ENCODE data around the gene SLC36A3. TPM values are rescaled to one million over a fixed set of nuclear protein-coding genes. Genes with fewer than 3 reads are reported as not detected.
A peak's percentile ranks its signal among the peaks of the same experiment; 100 is the strongest.
"Not testable (repeated sequence)": the region's sequence is repeated elsewhere in the genome, so short reads cannot be mapped to it uniquely, and the experiment has no call there.

Gene SLC36A3
- polyA plus RNA-seq, 1 donor: not detected

DNA sequence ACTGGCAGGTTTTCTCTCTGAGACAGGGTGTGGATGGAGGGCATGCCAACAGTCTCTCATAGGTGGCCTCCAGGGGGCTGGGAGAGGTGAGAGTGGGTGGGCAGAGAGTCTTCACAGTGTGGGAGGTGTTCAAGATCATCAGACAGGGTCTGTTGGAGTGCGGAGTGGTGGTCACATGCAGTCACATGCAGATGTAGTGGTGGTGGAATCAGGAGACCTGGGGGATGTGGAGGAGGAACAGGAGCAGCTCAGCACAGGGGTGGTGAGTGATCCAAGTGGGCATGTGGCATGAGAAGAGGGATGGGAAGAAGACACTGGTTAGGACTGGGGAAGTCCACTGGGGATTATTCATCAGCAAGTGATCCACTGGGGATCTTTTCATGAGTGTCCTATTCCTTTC is 44.8 kb downstream of the SLC36A3 start:
- no peak for DNase-seq

DNA sequence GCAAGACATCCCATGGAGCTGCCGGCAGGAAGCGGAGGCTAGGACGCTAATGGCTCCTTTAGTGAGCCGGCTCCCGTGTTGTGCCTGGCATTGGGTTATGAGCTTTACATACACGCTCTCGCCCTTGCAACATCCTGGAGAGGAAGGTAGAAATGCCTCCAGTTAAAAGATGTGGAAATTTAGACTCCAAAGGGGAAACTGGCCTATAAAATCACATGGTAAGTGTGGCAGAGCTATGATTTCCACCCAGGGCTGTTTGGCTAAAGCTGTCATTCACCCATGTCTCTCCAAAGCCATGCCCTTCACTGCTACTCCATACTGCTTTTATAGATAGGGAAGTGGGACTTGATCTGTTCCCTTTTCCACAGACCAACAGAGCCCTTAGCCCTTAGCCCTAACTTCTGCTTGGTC is 45.4 kb downstream of the SLC36A3 start:
- no peak for DNase-seq

DNA sequence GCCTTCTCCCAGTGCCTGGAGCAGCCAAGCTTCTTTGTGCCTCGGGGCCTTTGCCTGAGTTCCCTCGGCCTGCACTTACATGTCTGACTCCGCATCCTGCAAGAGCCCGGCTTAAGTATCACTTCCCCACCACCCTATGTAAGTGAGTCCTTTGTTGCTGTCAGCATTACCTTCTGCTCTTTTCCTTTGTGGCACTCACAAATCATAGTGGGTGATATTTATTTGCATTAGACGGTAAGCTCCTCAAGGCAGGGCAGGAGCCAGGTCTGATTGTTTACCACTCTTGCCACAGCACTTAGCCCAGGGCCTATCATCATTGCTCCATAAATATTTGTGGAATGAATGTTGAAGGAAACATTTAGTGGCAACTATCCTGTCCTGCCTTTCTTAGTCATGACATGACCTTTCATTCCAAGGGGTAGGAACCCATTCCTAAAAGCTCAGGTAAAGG is 45.8 kb downstream of the SLC36A3 start:
- no peak for DNase-seq

DNA sequence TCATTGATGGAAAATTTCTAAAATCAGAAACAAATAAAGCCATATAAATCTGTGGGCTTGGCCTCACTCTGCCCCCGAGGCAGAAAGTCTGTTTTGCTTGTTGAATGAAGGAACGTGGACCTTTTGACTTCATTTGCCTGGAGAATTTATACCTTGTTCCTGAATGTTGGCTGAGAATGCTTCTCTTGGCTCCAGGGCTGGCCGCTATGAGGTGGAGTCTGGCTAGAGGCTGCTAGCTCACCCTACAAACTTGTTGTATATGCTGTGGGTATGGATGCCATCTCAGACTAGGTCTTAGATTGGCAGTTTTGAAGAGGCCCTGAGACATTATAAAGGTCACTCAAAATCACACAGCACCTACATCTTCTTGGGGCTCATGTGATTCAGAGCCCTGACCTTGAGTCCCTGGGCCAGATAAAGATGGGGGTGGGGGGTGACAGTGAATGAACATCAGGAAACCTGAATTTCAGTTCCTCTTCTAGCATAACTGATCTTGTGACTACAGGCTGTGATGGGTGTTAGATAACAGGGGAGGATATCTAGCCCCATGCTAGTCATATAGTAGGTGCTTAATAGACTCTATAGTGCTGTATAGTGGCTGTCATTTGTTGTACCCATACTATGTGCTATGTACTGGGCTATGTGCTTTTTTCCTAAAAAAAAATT is 47.8 kb downstream of the SLC36A3 start:
- no peak for DNase-seq

DNA sequence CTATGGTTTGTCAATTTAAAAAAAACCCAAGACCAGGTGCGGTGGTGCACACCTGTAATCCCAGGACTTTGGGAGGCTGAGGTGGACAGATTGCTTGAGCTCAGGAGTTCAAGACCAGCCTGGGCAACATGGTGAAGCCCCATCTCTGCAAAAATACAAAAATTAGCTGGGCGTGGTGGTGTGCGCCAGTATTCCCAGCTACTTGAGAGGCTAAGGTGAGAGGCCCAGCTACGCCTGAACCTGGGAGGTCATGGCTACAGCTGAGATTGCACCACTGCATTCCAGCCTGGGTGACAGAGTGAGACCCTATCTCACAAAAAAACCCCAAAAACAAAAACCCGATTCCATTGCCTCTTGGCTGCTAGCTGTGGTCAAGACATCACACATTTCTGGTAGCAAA is 48.6 kb downstream of the SLC36A3 start:
- DNase-seq: not testable (repeated sequence)

DNA sequence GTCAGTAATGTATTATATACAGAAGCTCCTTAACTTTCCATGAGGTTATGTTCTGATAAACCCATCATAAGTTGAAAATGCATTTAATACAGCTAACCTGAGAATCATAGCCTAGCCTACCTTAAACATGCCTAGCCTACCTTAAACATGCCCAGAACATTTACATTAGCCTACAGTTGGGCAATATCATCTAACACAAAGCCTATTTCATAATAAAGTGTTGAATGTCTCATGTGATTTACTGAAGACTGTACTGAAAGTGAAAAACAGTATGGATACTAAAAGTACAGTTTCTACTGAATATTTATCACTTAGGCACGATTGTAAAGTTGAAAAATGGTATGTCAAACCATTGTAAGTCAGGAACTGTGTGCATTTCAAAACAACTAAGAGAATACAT is 49.0 kb downstream of the SLC36A3 start:
- DNase-seq: no peak

DNA sequence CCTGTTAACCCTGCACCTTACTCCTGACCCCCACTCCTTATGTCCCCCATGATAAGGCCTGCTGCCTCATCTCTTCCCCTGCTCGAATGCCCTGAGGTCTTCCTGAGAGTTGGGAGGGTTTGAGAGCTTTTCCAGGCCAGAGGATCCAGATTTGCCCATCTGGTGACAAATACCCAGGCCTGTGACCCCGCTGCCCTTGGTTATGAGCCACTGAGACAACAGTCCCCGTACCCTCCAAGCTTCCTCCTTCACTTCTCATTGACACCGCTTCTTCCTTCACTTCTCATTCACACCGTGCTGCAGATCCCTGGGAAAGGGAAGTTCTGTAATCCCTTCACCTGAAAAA is 50.0 kb downstream of the SLC36A3 start:
- no peak for DNase-seq

DNA sequence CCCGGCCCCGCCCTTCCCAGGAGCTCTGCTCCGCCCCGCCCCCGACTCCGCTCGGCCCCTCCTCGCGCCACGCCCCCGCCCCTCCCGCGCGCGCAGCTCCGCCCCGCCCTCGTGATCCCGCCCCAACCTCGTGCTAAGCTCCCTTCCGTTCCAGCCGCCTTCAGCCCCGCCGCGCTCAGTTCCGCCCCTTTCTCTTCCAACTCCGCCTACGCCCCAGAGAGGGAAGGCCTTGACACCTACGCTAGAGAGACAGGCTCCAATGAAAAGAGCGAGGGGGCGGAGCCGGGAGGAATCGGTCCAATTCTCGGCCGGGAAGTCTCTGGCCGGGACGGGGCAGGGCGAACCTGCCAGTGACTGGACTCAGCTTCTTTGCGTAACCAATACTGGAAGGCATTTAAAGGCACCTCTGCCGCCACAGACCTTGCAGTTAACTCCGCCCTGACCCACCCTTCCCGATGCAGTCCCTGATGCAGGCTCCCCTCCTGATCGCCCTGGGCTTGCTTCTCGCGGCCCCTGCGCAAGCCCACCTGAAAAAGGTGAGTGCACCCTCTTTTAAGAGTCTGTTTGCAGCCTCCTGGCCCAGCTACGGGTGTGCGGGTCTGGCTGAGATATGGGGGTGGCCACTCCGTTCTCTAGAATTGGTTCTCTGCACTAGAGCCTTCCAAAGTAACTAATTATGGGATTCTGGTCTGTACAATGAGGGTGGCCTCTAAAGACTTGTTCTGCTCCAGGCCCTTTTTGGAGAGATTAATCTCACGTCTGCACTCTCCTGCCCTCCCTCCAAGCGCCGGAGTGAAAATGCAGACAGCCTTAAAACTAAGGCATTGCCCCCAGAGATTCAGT is 50.6 kb downstream of the SLC36A3 start, which contains the start of gene GM2A:
TSS of gene GM2A (plus strand) at position 424 of the 843 bp plus-strand sequence. CDS start at position 456, 32 bp downstream.
- peak; percentile 99 for DNase-seq

DNA sequence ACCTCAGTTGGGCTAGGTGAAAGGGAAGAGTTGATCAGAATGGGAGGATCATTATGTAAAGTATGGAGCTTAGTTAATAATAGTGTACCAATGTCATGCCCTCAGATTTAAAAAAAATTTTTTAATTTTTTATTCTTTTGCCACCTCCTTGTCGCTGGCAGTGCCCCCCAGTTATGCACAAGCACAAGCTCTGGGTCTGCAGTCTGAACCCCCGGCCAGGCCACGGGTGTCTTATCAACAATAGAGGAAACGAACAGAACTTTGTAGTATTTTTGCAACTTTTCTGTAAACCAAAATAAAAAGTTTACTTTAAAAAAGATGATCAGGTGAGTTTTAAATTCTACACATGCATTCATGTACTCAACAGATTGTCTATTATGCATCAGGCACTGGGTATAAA is 51.9 kb downstream of the SLC36A3 start:
- no peak for DNase-seq

DNA sequence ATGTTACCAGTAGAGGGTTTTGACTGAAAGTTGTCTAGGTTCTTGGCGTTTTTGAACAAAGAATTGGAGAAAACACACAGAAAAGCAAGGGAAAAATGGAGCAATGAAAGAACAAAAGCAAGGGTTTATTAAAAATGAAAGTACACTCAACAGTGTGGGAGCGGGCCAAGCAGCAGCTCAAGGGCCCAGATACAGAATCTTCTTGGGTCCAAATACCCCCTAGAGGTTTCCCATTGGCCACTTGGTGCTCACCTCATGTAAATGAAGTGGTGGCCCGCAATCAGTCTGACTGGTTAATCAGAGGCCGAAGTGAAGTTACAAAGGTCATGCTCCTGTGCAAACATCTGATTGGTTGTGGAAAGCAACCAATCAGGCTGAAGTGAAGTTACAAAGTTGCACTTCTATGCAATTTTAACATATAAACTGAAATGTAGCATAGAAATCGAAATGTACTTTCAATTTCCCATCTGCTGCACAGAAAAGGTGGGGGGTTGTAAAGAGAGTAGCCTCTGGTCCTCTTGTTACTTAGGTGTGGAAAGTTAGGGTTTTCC is 52.5 kb downstream of the SLC36A3 start:
- no peak for DNase-seq

DNA sequence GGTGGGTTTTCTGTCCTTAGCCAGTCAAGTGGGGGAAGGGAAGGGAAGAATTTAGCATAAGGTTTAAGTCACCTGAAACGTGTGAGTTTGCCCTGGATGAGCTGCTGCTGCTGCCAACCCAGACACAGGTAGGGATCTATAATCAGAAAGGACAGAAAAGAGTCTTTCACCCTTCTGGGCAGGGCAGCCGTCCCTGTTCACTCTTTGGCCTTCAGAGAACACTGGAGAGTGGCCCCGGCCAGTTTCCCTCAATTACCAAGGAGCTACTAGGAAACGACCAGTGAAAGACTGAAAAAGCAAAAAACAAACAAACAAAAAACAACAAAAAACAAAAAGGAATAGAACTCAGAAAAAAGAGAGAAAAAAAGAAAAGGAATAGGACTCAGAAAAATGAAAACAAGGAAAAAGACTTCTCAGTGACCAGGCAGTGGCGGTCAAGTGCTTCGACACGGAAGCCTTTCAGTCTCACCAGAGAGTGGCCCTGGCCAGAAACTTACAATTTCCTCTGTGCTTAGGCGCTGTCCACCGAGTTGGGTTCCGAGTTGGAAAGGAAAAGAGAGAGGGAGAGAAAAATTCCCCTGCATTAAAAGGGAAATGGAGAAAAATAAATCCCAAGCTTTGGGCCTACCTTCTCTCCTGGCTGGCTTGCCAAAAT is 53.1 kb downstream of the SLC36A3 start:
- no peak for DNase-seq

DNA sequence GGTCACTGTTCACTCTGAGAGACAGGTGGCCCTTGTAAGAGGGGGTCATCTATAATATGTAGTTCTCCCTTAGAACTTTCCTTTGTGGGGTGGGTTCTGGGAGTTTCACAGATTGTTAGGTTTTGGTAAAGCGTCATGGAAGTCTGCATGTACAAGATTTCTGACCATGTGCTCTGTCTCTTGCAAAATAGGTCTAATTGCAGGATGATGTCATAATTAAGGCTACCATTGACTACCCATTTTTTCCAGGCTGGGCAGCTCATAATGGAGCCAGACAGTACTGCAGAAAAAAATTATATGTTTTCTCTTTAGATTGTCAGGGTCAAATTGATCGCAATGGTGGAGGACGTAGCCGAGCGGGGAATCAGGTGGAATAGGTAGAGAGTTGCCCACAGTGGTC is 54.3 kb downstream of the SLC36A3 start:
- no peak for DNase-seq

DNA sequence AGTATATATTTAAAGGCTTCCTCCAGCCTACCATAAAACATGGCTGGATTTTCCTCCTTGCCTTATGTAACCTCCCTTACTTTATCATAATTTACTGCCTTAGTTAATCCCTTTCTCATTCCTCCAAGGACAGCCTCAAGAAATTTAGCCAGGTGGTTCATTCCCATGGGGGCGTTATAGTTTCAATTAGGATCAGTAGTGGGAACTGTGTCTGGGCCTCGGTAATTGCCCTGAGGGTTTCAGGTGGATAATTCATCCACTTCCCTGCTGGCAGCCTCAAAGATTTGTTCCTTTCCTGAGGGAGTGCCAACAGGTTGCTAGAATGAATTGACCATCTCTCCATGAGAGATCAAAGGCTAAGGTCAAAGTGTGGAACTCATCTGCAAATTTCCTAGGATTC is 54.9 kb downstream of the SLC36A3 start:
- DNase-seq: no peak

DNA sequence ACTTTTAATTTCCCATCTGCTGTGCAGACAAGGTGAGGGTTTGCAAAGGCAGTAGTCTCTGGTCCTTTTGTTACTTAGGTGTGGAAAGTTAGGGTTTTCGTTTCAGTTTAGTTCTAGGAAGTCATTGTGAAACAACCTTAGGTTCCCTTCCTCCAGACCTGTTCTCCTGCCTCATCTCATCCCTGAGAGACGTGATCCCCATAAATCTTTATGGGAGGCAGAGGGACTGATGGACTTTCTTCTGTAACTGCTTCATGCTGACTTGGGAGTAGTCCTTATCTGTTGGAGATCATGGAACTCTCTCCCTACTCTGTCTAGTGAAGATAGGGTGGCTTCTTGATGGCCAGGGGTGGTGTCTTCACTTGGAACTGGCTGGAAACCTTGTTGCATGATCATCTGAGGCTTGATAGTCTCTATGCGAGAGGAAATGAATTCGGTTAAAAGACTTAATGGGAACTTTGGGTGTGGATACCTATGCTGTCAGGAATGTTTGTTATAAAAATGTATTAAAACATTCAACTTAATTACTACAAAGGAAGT is 57.8 kb downstream of the SLC36A3 start:
- DNase-seq: no peak

DNA sequence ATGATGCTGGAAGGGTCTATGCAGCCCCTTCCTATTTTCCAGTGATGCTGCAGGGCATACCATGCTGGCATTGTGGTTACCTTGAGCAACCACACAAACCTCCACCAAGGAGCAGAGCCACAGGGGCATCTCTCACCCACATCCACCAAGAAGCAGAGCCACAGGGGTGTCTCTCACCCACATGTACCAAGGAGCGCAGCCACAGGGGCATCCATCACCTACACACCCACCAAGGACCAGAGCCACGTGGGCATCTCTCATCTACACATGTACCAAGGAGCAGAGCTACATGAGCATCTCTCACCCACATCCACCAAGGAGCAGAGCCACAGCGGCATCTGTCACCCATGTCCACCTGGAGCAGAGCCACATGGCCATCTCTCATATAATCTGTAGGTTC is 59.4 kb downstream of the SLC36A3 start:
- no peak for DNase-seq

DNA sequence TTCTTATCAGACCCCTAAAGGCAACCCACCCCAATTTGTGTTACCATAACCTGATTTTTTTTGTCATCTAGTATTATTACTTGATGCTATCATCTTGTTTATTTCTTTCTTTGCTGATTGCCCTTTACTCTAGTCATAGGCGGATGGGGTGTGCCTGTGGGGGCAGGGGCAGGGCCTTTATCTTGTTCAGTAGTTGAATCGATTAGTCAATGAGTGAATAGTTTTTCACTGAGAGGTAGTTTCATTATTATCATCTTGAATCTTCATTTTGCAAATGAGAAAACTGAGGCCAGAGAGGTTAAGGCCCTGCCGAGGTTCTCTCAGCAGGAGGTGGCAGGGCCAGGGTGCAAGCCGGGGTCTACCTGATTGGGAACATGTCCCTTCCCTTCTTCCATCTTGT is 60.0 kb downstream of the SLC36A3 start:
- DNase-seq: no peak

DNA sequence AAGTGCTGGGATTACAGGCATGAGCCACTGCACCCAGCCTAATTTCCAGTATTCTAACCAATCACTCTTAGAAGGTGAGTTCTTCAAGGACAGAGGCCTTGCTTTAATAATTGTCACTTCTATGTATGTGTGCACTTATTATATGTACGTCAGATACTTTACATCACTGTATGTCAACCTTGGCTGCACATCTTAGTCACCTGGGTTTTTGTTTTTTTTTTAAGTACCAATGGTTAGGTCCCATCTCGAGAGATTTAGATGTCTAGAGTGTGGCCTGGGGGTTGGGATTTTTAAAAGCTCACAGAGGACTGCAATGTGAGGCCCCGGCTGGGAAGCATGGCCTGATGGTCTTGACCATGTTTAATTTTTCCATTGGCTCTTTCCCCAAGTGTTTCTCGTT is 60.4 kb downstream of the SLC36A3 start:
- DNase-seq: no peak

DNA sequence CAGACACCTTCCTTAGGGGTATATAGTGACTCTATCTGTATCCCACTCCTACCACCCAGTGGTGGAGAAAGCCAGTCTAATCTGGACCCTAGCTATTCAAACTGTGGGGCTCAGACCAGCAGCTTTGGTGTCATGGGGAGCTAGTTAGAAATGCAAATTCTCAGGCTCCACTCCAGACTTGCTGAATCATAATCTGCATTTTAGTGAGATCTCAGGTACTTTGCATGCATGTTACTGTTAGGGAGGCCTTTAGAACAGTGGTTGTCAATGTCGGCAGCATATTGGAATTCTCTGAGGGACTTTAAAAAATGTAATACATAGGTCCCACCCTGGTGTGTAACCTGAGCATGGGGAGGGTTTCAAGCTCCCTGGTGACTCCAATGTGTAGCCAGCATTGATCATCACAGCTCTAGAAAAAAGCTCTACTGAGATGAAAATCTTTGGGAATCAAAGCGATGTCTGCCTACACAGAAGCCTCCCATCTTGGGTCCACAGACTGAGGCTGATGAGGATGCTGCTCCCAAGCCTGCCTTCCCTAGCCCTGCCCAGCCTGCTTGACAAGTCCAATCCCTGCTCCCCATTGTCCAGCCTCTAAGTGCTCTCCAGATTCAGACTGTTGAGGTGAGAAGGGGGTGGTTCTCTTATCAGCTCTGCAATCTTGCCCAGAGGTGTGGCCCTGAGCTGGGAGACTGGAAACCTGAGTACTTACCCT is 62.5 kb downstream of the SLC36A3 start:
- no peak for DNase-seq

DNA sequence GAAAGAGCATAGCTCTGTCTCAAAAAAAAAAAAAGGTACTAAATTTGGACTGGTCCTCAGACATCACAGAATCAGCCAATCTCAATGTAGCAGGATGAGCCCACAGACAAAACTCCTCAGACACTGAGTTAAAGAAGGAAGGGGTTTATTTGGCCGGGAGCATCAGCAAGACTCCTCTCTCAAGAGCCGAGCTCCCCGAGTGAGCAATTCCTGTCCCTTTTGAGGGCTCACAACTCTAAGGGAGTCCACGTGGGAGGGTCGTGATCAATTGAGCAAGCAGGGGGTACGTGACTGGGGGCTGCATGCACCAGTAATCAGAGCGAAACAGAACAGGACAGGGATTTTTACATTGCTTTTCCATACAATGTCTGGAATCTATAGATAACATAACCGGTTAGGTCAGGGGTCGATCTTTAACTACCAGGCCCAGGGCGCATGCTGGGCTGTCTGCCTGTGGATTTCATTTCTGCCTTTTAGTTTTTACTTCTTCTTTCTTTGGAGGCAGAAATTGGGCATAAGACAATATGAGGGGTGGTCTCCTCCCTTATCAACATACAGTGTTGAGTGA is 63.2 kb downstream of the SLC36A3 start:
- DNase-seq: not testable (repeated sequence)

DNA sequence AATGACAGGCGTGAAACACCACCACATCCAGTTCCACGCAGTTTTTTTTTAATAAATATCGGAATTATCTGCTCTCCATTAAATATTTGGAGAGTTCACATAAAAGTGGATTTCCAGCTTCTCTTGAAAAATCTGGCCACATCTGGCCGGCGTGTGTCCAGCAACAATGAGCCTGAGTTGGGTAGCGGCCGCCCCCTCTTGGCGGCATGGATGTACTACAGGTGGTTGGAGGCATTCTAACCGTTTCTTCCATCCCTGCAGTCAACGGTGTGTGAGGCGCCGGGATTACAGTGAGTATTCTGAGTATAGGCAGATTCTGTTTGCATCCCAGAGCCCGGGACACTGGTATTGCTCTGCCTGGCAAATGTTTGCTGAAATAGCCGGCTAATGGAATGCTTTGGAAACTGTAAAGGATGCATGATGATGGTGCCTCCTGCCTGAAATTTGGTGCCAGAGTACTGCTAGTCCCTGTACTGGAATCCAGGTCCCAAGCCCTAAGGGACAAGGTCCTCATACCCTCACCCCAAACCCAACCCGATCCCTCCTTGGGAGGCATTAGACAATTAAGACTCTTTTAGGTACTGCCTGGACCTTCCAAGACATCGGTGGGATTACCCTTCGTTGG is 64.2 kb downstream of the SLC36A3 start:
- DNase-seq: peak; percentile 46

DNA sequence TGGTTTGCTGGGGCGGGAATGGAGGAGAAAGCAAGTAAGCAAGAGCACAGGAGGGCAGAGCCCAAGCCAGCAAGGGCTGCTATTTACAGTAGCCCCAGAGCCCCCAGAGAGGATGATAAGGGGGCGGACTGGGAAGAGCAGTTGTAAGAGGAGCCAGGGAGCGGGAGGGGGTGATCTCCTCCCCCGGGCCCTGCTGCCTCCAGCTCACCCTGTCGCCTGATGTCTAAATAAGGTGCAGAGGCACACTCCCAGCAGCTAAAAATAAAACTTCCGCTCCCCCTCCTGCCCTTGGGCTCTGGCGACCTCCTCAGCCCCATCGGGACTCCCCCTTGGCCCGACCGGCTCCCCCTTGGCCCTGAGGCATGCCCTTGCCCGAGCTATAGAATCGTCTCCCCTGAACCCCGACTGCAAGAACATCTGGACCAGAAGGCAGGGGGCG is 65.2 kb downstream of the SLC36A3 start:
- no peak for DNase-seq

All from left kidney (tissue), 2 donors.